SH-SY5Y (cell line): ENCODE results near the gene RAB3GAP2.

Experiments
- GATA2 ChIP-seq: IDR thresholded peaks from 2 replicates; pipeline ENCODE4 v1.6.1; 2011; ENCODE audit warnings: mild to moderate bottlenecking, low read depth, low read length
- GATA3 ChIP-seq: IDR thresholded peaks from 2 replicates; pipeline ENCODE4 v1.6.1; 2011; ENCODE audit warnings: low read depth, mild to moderate bottlenecking, low read length, moderate library complexity

DNA sequence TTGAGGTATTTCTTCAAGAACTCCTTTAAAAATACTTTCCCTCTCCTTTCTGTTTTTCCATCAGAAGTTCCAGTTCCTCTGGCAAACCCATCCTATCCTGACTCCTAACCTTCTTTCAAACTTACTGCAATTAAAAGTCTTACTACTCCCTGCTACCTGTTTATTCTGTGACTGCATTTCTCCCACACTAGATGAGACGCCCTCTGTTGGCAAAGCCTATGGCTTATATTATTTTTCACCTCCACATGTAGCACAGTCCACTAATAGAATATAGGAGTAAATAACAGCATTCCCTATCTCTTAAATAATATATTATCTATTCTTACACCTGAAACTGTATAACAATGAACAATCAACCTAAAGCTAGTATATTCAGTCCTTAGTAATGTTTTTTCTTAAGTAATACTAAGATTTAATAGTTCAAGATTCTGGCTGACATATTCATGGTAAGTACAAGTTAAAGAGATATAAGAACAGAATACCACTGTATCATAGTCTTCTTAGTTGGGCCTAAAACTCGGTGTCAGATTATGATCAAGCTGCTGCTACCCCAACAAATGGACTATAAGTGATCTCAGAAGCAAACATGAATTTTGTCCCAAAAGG, 54.8 kb downstream of the RAB3GAP2 start:
- TF ChIP-seq GATA2: no peak
- no peak for TF ChIP-seq GATA3
